ENCODE results near the gene HECTD4. TPM values are rescaled to one million over a fixed set of nuclear protein-coding genes. Genes with fewer than 3 reads are reported as not detected.

The HECTD4 gene
- total RNA-seq, 4 donors from 2014 or later = 53.7 to 168 (median 62.9) TPM

GRCh38 chr12:112325622-112326207 is 56.5 kb downstream of the HECTD4 start:
- H3K27me3 ChIP-seq = no peaks in the 10 kb centered on the region
- peaks cover 5% of the 10 kb centered on the region for H3K4me1 ChIP-seq
- H3K36me3 ChIP-seq = no peaks in the 10 kb centered on the region
- 76% methylated on average over 7 of the region's 7 CpGs for WGBS
- no peak for DNase-seq (ENCODE audit: low spot score in 2 of 2)
- H3K27ac ChIP-seq = no peak overlapping the region
- no peak for TF ChIP-seq POLR2A (IDR thresholded peaks at IDR 0.05)
- no peak for TF ChIP-seq CTCF (IDR thresholded peaks at IDR 0.05)
- TF ChIP-seq EP300 (IDR thresholded peaks at IDR 0.05) = no peak
- no peak for TF ChIP-seq POLR2AphosphoS5 (IDR thresholded peaks at IDR 0.05)
- H3K9me3 ChIP-seq = no peaks in the 10 kb centered on the region
- no peak overlapping the region for H3K4me3 ChIP-seq

GRCh38 chr12:112325157-112325556 is 57.1 kb downstream of the HECTD4 start:
- Histone ChIP-seq H3K4me3 (no peak overlapping the region), H3K27ac (no peak overlapping the region), H3K4me1 (peaks cover 5% of the 10 kb centered on the region), H3K9me3 (no peaks in the 10 kb centered on the region), H3K36me3 (no peaks in the 10 kb centered on the region), H3K27me3 (no peaks in the 10 kb centered on the region)
- WGBS = 93% methylated on average over 1 of the region's 1 CpG
- no peak for DNase-seq (ENCODE audit: low spot score in 2 of 2)
- TF ChIP-seq POLR2A (IDR thresholded peaks at IDR 0.05) (no peak), EP300 (IDR thresholded peaks at IDR 0.05) (no peak), CTCF (IDR thresholded peaks at IDR 0.05) (no peak), POLR2AphosphoS5 (IDR thresholded peaks at IDR 0.05) (no peak)

GRCh38 chr12:112322882-112323547 is 59.2 kb downstream of the HECTD4 start:
- no peaks in the 10 kb centered on the region for H3K9me3 ChIP-seq
- H3K27me3 ChIP-seq = no peaks in the 10 kb centered on the region
- DNase-seq (ENCODE audit: low spot score in 2 of 2) = no peak
- peaks cover 4% of the 10 kb centered on the region for H3K4me1 ChIP-seq
- 43% methylated on average over 4 of the region's 4 CpGs for WGBS
- no peak overlapping the region for H3K4me3 ChIP-seq
- no peak for TF ChIP-seq POLR2AphosphoS5 (IDR thresholded peaks at IDR 0.05)
- no peak for TF ChIP-seq CTCF (IDR thresholded peaks at IDR 0.05)
- no peak for TF ChIP-seq POLR2A (IDR thresholded peaks at IDR 0.05)
- TF ChIP-seq EP300 (IDR thresholded peaks at IDR 0.05) = no peak
- no peaks in the 10 kb centered on the region for H3K36me3 ChIP-seq
- H3K27ac ChIP-seq = no peak overlapping the region

GRCh38 chr12:112322441-112322840 is 59.8 kb downstream of the HECTD4 start:
- Histone ChIP-seq H3K27me3 (no peaks in the 10 kb centered on the region), H3K4me1 (peaks cover 4% of the 10 kb centered on the region), H3K4me3 (no peak overlapping the region), H3K27ac (no peak overlapping the region), H3K9me3 (no peaks in the 10 kb centered on the region), H3K36me3 (no peaks in the 10 kb centered on the region)
- WGBS = 29% methylated on average over 2 of the region's 2 CpGs
- no peak for DNase-seq (ENCODE audit: low spot score in 2 of 2)
- TF ChIP-seq POLR2AphosphoS5 (IDR thresholded peaks at IDR 0.05) (no peak), EP300 (IDR thresholded peaks at IDR 0.05) (no peak), POLR2A (IDR thresholded peaks at IDR 0.05) (no peak), CTCF (IDR thresholded peaks at IDR 0.05) (no peak)

- DNase-seq (ENCODE audit: low spot score in 2 of 2) = no peak
- H3K27me3 ChIP-seq = no peaks in the 10 kb centered on the region
- H3K9me3 ChIP-seq = no peaks in the 10 kb centered on the region
- H3K36me3 ChIP-seq = no peaks in the 10 kb centered on the region
- H3K27ac ChIP-seq = no peak overlapping the region
- TF ChIP-seq POLR2A (IDR thresholded peaks at IDR 0.05) (no peak), CTCF (IDR thresholded peaks at IDR 0.05) (no peak), POLR2AphosphoS5 (IDR thresholded peaks at IDR 0.05) (no peak), EP300 (IDR thresholded peaks at IDR 0.05) (no peak)
- H3K4me3 ChIP-seq = no peak overlapping the region
- peaks cover 4% of the 10 kb centered on the region for H3K4me1 ChIP-seq
Observed at GRCh38 chr12:112321245-112321644, 61.0 kb downstream of the HECTD4 start.

Measured in suprapubic skin (tissue), 4 donors.